Caki2 (cell line): ENCODE data around the gene GGACT. TPM values are rescaled to one million over a fixed set of nuclear protein-coding genes. Genes with fewer than 3 reads are reported as not detected.
"Not testable (repeated sequence)": the region's sequence is repeated elsewhere in the genome, so short reads cannot be mapped to it uniquely, and the experiment has no call there.

Experiments
- DNase-seq: peaks from one replicate; pipeline ENCODE4 v3.0.0-alpha.2; 2015; ENCODE audit warnings: low read depth
- in situ Hi-C: cut with HindIII; loops from 2 replicates; pipeline ENCODE4 v1.10.0; 2016; ENCODE audit warnings: low sequenced_read_pairs, low pct_unique_long_range_greater_than_20kb, mixed read lengths
- total RNA-seq: library from RNA; depleted of rRNA; stranded (reverse); fragments of >200 nt; shearing (Covaris generic); gene quantifications from 2 replicates; pipeline ENCODE4 v1.2.3, GENCODE V29; 2014; ENCODE audit warnings: low replicate concordance

Gene GGACT
- total RNA-seq, 1 experiment from 2014 or later = 4.7 TPM

- in situ Hi-C loops = no loop called here
- no peak for DNase-seq
Observed at GRCh38 chr13:100536643-100537180, 51.9 kb downstream of the GGACT start.

GRCh38 chr13:100535426-100536135 lies 53.0 kb downstream of the GGACT start:
- no peak for DNase-seq
- in situ Hi-C loops = no loop called here

- in situ Hi-C loops = no loop called here
- DNase-seq = no peak
Observed at GRCh38 chr13:100534911-100535310, 53.7 kb downstream of the GGACT start.

GRCh38 chr13:100534147-100534843 lies 54.3 kb downstream of the GGACT start:
- DNase-seq = no peak
- in situ Hi-C loops = no loop called here

- DNase-seq = no peak
- in situ Hi-C loops = no loop called here
Observed at GRCh38 chr13:100533588-100534041, 55.0 kb downstream of the GGACT start.

- in situ Hi-C loops = no loop called here
- no peak for DNase-seq
Observed at GRCh38 chr13:100532836-100533435, 55.7 kb downstream of the GGACT start.

- DNase-seq = no peak
- in situ Hi-C loops = no loop called here
Observed at GRCh38 chr13:100532090-100532766, 56.4 kb downstream of the GGACT start.

- in situ Hi-C loops = no loop called here
- no peak for DNase-seq
Observed at GRCh38 chr13:100530671-100531213, 57.8 kb downstream of the GGACT start.

- in situ Hi-C loops = no loop called here
- no peak for DNase-seq
Observed at GRCh38 chr13:100529666-100530377, 58.8 kb downstream of the GGACT start.

GRCh38 chr13:100528820-100529219 lies 59.8 kb downstream of the GGACT start:
- in situ Hi-C loops = no loop called here
- DNase-seq = no peak

- DNase-seq = no peak
- in situ Hi-C loops = no loop called here
Observed at GRCh38 chr13:100528353-100528752, 60.2 kb downstream of the GGACT start.

GRCh38 chr13:100527644-100528043 lies 60.9 kb downstream of the GGACT start:
- in situ Hi-C loops = no loop called here
- DNase-seq = no peak

GRCh38 chr13:100526318-100527000 lies 62.1 kb downstream of the GGACT start:
- no peak for DNase-seq
- in situ Hi-C loops = no loop called here

GRCh38 chr13:100525453-100526317 lies 62.9 kb downstream of the GGACT start:
- no peak for DNase-seq
- in situ Hi-C loops = no loop called here

- in situ Hi-C loops = loop anchor here (25.0 kb wide), 1 partner anchor 287 kb away; no protein-coding TSS in a partner anchor
- not testable (repeated sequence) for DNase-seq
Observed at GRCh38 chr13:100524688-100525087, 63.9 kb downstream of the GGACT start.

GRCh38 chr13:100523981-100524386 lies 64.6 kb downstream of the GGACT start:
- in situ Hi-C loops = loop anchor here (25.0 kb wide), 1 partner anchor 287 kb away; no protein-coding TSS in a partner anchor
- no peak for DNase-seq
